ENCODE measurements around the gene CCR2.

CCR2 gene

DNA sequence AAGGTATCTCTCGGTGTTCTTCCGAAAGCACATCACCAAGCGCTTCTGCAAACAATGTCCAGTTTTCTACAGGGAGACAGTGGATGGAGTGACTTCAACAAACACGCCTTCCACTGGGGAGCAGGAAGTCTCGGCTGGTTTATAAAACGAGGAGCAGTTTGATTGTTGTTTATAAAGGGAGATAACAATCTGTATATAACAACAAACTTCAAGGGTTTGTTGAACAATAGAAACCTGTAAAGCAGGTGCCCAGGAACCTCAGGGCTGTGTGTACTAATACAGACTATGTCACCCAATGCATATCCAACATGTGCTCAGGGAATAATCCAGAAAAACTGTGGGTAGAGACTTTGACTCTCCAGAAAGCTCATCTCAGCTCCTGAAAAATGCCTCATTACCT lies 4.6 kb downstream of the CCR2 start:
- no peak for DNase-seq
- H3K27me3 ChIP-seq = no peaks in the 10 kb centered on the region
- H3K4me1 ChIP-seq = no peaks in the 10 kb centered on the region
- no peak for TF ChIP-seq CTCF (IDR thresholded peaks at IDR 0.05; ENCODE audit: low read depth, low read length)
- H3K9me3 ChIP-seq = no peaks in the 10 kb centered on the region
- H3K4me3 ChIP-seq (ENCODE audit: low read depth, low read length) = no peak overlapping the region
- no peaks in the 10 kb centered on the region for H3K36me3 ChIP-seq

DNA sequence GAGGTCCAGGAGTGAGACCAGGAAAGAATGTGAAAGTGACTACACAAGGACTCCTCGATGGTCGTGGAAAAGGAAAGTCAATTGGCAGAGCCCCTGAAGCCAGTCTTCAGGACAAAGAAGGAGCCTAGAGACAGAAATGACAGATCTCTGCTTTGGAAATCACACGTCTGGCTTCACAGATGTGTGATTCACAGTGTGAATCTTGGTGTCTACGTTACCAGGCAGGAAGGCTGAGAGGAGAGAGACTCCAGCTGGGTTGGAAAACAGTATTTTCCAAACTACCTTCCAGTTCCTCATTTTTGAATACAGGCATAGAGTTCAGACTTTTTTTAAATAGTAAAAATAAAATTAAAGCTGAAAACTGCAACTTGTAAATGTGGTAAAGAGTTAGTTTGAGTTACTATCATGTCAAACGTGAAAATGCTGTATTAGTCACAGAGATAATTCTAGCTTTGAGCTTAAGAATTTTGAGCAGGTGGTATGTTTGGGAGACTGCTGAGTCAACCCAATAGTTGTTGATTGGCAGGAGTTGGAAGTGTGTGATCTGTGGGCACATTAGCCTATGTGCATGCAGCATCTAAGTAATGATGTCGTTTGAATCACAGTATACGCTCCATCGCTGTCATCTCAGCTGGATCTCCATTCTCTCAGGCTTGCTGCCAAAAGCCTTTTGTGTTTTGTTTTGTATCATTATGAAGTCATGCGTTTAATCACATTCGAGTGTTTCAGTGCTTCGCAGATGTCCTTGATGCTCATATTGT lies 6.0 kb downstream of the CCR2 start:
- Histone ChIP-seq H3K4me3 (ENCODE audit: low read depth, low read length) (no peak overlapping the region), H3K4me1 (no peaks in the 10 kb centered on the region), H3K9me3 (no peaks in the 10 kb centered on the region), H3K27me3 (no peaks in the 10 kb centered on the region), H3K36me3 (no peaks in the 10 kb centered on the region)
- no peak for DNase-seq
- no peak for TF ChIP-seq CTCF (IDR thresholded peaks at IDR 0.05; ENCODE audit: low read depth, low read length)

DNA sequence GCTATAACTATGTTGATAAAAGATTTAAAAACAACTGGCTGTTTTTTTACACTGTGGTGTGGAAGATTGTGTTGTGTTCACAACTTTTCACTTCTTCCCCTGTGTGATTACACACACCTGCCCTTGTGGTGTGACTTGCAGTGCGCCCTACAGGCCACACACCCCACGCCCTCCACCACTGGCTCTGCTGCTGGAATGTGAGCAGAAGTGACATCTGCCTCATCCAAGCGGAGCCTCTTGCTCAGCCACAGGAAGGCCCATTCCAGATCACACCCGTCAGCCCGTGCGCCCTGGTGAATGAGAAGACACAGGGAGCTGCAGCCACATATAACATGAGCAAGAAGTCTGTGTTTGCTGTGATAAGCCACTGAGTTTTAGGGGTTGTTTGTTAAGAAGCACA lies 7.0 kb downstream of the CCR2 start:
- TF ChIP-seq CTCF (IDR thresholded peaks at IDR 0.05; ENCODE audit: low read depth, low read length) = no peak
- DNase-seq = no peak
- H3K27me3 ChIP-seq = no peaks in the 10 kb centered on the region
- no peaks in the 10 kb centered on the region for H3K36me3 ChIP-seq
- H3K4me3 ChIP-seq (ENCODE audit: low read depth, low read length) = no peak overlapping the region
- no peaks in the 10 kb centered on the region for H3K9me3 ChIP-seq
- no peaks in the 10 kb centered on the region for H3K4me1 ChIP-seq

DNA sequence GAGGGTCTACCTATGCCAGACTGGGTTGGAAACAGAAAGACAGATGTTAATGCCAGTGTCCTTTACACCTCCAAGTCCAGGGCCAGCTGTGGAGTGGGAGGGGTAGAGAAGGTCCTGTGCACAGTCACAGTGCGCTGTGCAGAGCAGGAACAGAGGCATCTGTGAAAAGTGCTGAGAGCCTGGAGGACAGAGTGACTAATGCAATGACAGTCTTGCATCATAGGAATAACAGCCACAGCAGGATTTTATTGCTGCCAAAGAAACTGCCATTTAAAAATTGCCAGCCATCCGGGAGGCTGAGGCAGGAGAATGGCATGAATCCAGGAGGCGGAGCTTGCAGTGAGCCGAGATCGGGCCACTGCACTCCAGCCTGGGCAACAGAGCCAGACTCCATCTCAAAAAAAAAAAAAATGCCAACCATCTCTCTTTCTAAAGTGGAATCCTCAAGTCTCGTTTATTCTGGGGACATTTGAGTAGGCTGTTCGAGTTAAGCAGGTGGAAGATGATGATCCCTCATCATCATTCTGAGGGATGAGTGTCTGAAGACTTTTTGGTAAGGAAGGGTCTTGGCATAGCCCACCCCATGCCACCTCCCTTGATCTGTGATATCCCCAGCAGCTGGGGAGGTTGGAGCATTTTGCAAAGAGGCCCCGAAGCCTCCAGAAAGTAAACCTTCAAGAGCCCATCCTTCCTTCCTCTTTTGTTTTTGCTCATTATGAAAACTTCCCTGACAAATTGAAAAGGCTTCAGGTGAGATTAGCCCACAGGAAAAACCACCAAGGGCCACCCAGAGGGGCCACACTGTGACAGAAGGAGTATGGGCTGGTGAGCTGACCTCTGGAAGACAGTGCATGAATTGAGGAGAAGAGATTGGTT lies 7.7 kb downstream of the CCR2 start:
- H3K27me3 ChIP-seq = no peaks in the 10 kb centered on the region

DNA sequence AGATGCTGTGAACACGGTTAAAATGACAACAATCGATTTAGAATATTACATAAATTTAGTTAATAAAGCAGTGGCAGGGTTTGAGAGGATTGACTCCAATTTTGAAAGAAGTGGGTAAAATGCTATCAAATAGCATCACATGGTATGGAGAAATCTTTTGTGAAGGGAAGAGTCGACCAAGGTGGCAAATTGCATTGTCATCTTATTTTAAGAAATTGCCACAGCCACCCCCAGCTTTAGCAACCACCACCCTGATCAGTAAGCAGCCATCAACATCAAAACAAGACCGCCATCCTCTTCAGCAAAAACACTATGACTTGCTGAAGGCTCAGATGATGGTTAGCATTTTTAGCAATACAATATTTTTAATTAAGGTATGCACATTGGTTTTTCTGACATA lies 11.1 kb downstream of the CCR2 start:
- Histone ChIP-seq H3K27me3 (no peaks in the 10 kb centered on the region), H3K36me3 (no peaks in the 10 kb centered on the region), H3K9me3 (no peaks in the 10 kb centered on the region), H3K4me3 (ENCODE audit: low read depth, low read length) (no peak overlapping the region), H3K4me1 (no peaks in the 10 kb centered on the region)
- no peak for DNase-seq
- TF ChIP-seq CTCF (IDR thresholded peaks at IDR 0.05; ENCODE audit: low read depth, low read length) = no peak

More for the DNA sequence above, 7.7 kb downstream of the CCR2 start:
- H3K4me1 ChIP-seq = no peaks in the 10 kb centered on the region
- TF ChIP-seq CTCF (IDR thresholded peaks at IDR 0.05; ENCODE audit: low read depth, low read length) = no peak
- no peak overlapping the region for H3K4me3 ChIP-seq (ENCODE audit: low read depth, low read length)
- H3K36me3 ChIP-seq = no peaks in the 10 kb centered on the region
- no peak for DNase-seq
- no peaks in the 10 kb centered on the region for H3K9me3 ChIP-seq
